Left ventricle myocardium superior (tissue), 1 donor: Measurements from ENCODE around the gene ATG4C. TPM values are rescaled to one million over a fixed set of nuclear protein-coding genes. Genes with fewer than 3 reads are reported as not detected.
"Not testable (repeated sequence)": the region's sequence is repeated elsewhere in the genome, so short reads cannot be mapped to it uniquely, and the experiment has no call there.

Experiments used
- ATAC-seq: fragments of 200-7000 bp; cut with Tn5 transposase; one replicate; pipeline ENCODE4 v1.9.1; 2020; ENCODE audit warnings: mild to moderate bottlenecking, moderate library complexity
- DNase-seq: peaks from one replicate; pipeline ENCODE4 v3.0.0-alpha.2; 2020
- intact Hi-C: fragments of 100-400 bp; cut with micrococcal nuclease; formaldehyde crosslinking; loops from one replicate; pipeline ENCODE4 v1.11.0; 2022
- total RNA-seq: library from RNA; stranded (reverse); fragmentation: NEBNext Ultra II Directional; extraction: Animal tissue kit (Norgen Biotek cat#: 25700); gene quantifications from one replicate; pipeline ENCODE4 v1.2.1, GENCODE V29; 2021
- donor health status: DM: no; HTN: yes; CAD: no; lungs with severe emphysema.

ATG4C gene
- total RNA-seq, 1 donor from 2014 or later: 9.1 TPM

- intact Hi-C loops: not testable (repeated sequence)
Observed at GRCh38 chr1:62768551-62768950, 15.4 kb upstream of the ATG4C start.

GRCh38 chr1:62772607-62773295 is 11.2 kb upstream of the ATG4C start:
- intact Hi-C loops: no loop called here

More at GRCh38 chr1:62768551-62768950, 15.4 kb upstream of the ATG4C start:
- not testable (repeated sequence) for ATAC-seq, DNase-seq

GRCh38 chr1:62774006-62774405 is 9.9 kb upstream of the ATG4C start:
- intact Hi-C loops: no loop called here

More at GRCh38 chr1:62772607-62773295, 11.2 kb upstream of the ATG4C start:
- no peak for DNase-seq
- no peak for ATAC-seq

GRCh38 chr1:62774971-62775595 is 8.8 kb upstream of the ATG4C start:
- ATAC-seq (no peak), DNase-seq (no peak)
- intact Hi-C loops: no loop called here

More at GRCh38 chr1:62774006-62774405, 9.9 kb upstream of the ATG4C start:
- ATAC-seq: no peak
- DNase-seq: no peak

- intact Hi-C loops: no loop called here
- no peak for ATAC-seq
Observed at GRCh38 chr1:62778208-62778607, 5.7 kb upstream of the ATG4C start.

GRCh38 chr1:62781841-62782543 is 1.9 kb upstream of the ATG4C start:
- intact Hi-C loops: no loop called here
- ATAC-seq (no peak), DNase-seq (no peak)

More at GRCh38 chr1:62778208-62778607, 5.7 kb upstream of the ATG4C start:
- no peak for DNase-seq

- intact Hi-C loops, ATAC-seq: not testable (repeated sequence)
- peak; percentile 32 for DNase-seq
Observed at GRCh38 chr1:62782544-62783212, 1.3 kb upstream of the ATG4C start.

GRCh38 chr1:62784509-62785365 is 805 bp downstream of the ATG4C start:
- intact Hi-C loops: no loop called here
- no peak for DNase-seq
- peak; percentile 39 for ATAC-seq

GRCh38 chr1:62790716-62791115 is 6.8 kb downstream of the ATG4C start:
- ATAC-seq (no peak), DNase-seq (no peak)
- intact Hi-C loops: no loop called here

- intact Hi-C loops: no loop called here
- ATAC-seq (no peak), DNase-seq (no peak)
Observed at GRCh38 chr1:62794053-62794452, 10.1 kb downstream of the ATG4C start.

GRCh38 chr1:62796221-62796620 is 12.3 kb downstream of the ATG4C start:
- intact Hi-C loops: no loop called here
- no peak for ATAC-seq
- DNase-seq: no peak

GRCh38 chr1:62799688-62800087 is 15.8 kb downstream of the ATG4C start:
- intact Hi-C loops: no loop called here
- DNase-seq: no peak
- ATAC-seq: no peak

- DNase-seq: no peak
- intact Hi-C loops: no loop called here
- no peak for ATAC-seq
Observed at GRCh38 chr1:62800281-62800680, 16.3 kb downstream of the ATG4C start.

- ATAC-seq (peak; percentile 51), DNase-seq (no peak)
- intact Hi-C loops: no loop called here
Observed at GRCh38 chr1:62800825-62801306, 16.9 kb downstream of the ATG4C start.

GRCh38 chr1:62809788-62810187 is 25.9 kb downstream of the ATG4C start:
- no peak for ATAC-seq
- intact Hi-C loops: no loop called here

GRCh38 chr1:62810420-62811274 is 26.7 kb downstream of the ATG4C start:
- intact Hi-C loops: no loop called here
- DNase-seq: no peak
- no peak for ATAC-seq

More at GRCh38 chr1:62809788-62810187, 25.9 kb downstream of the ATG4C start:
- no peak for DNase-seq

- DNase-seq: no peak
- ATAC-seq: no peak
- intact Hi-C loops: no loop called here
Observed at GRCh38 chr1:62823556-62823955, 39.6 kb downstream of the ATG4C start.

GRCh38 chr1:62826901-62827300 is 43.0 kb downstream of the ATG4C start:
- intact Hi-C loops: no loop called here
- no peak for ATAC-seq

More at GRCh38 chr1:62826901-62827300, 43.0 kb downstream of the ATG4C start:
- no peak for DNase-seq
